Erythroblast (primary cell): ENCODE data around the gene CACNA1C.

Source experiments
- GATA1 ChIP-seq: IDR thresholded peaks from 2 replicates; pipeline ENCODE4 v1.6.1; 2011; ENCODE audit warnings: low read depth, mild to moderate bottlenecking, control low read depth, low read length, moderate library complexity
- POLR2A ChIP-seq: IDR thresholded peaks from 2 replicates; pipeline ENCODE4 v1.6.1; 2011; ENCODE audit warnings: mild to moderate bottlenecking, low read length

DNA sequence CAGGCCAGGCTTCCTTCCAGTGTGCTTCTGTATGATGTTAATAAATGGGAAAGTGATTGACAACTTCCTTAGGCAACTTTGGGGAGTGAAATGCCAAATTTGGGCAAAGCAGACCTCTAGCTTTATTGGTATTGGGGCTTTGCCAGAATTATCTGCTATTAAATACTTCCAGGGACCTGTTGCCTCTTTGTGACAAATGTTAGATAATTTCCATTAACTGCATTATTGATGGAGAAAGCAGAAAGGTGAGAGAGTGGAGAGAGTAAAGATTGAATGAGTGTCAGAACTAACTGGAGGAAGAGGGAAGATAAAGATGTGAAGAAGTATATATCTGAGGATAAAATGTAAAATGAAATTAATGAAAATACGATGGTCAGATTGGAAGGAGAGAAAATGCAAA lies 94.5 kb downstream of the CACNA1C start:
- TF ChIP-seq POLR2A = no peak
- TF ChIP-seq GATA1 = no peak
